Spleen (tissue), 7 donors: ENCODE measurements around the gene RNF180.
A peak's percentile ranks its signal among the peaks of the same experiment; 100 is the strongest.

ENCODE experiments used
- CTCF ChIP-seq, 11 experiments: fragments of 200-600 bp in 7 of 11; fragments of 450-650 bp in 4 of 11; sonication (generic) in 4 of 11; IDR thresholded peaks in 8 of 11; conservative IDR thresholded peaks in 3 of 11; 1 replicate in 7 of 11; 2 replicates in 4 of 11; pipeline versions ENCODE4 v1.4.0 to v1.8.0; 2016 to 2021; ENCODE audit warnings: antibody characterized with exemption in 11 of 11, inconsistent platforms in 4 of 11, mild to moderate bottlenecking in 1 of 11
- POLR2A ChIP-seq, 3 donors: fragments of 450-650 bp; IDR thresholded peaks; one replicate each; pipeline ENCODE4 v1.5.1; 2017; ENCODE audit warnings: antibody characterized with exemption in 3 of 3, mild to moderate bottlenecking in 1 of 3
- POLR2AphosphoS5 ChIP-seq, 3 donors: sonication (generic); formaldehyde crosslinking; IDR thresholded peaks; one replicate each; pipeline ENCODE4 v1.5.1; 2017; ENCODE audit warnings: antibody characterized with exemption in 3 of 3
- donor health status: DM: no; HTN: no; CAD: no; lungs with moderate emphysema.
- donor health status: DM: no; HTN: no; CAD: no.
- donor health status: DM: no; HTN: no; CAD: no.

GRCh38 chr5:64207978-64208377 lies 42.3 kb downstream of the RNF180 start:
- TF ChIP-seq POLR2A (IDR thresholded peaks at IDR 0.05) (no peak), CTCF (IDR thresholded peaks at IDR 0.05 in 8 of 11, conservative IDR thresholded peaks at IDR 0.05 in 3 of 11) (peak in 4 of 11 experiments; percentile 11 to 35 (median 18)), POLR2AphosphoS5 (IDR thresholded peaks at IDR 0.05) (no peak)
